RWPE2 (cell line): ENCODE data around the gene SLC24A3.

Source experiments
- ATAC-seq: fragments of 200-7000 bp; cut with Tn5 transposase; 3 replicates; pipeline ENCODE4 v1.9.1; 2021; ENCODE audit warnings: low read depth
- DNase-seq: peaks from one replicate; pipeline ENCODE4 v3.0.0-alpha.2; 2020; ENCODE audit warnings: low spot score
- H3K27ac ChIP-seq: fragments of 450-650 bp; 2 replicates; pipeline ENCODE4 v1.5.1; 2017; ENCODE audit warnings: mild to moderate bottlenecking; ENCODE audit not compliant: poor library complexity, severe bottlenecking
- H3K27me3 ChIP-seq: fragments of 250-450 bp; sonication (Bioruptor Pico); 2 replicates; pipeline ENCODE4 v1.5.1; 2021; ENCODE audit warnings: mild to moderate bottlenecking, moderate library complexity; ENCODE audit not compliant: insufficient read depth, poor library complexity, severe bottlenecking
- H3K36me3 ChIP-seq: fragments of 250-450 bp; sonication (Bioruptor Pico); 2 replicates; pipeline ENCODE4 v1.5.1; 2020; ENCODE audit warnings: low read depth, mild to moderate bottlenecking, moderate library complexity
- H3K4me1 ChIP-seq: fragments of 250-450 bp; sonication (Bioruptor Pico); 2 replicates; pipeline ENCODE4 v1.5.1; 2021; ENCODE audit warnings: mild to moderate bottlenecking, moderate library complexity; ENCODE audit not compliant: insufficient read depth, poor library complexity, severe bottlenecking
- H3K4me3 ChIP-seq: fragments of 250-450 bp; sonication (Bioruptor Pico); 2 replicates; pipeline ENCODE4 v1.5.1; 2021; ENCODE audit warnings: mild to moderate bottlenecking, moderate library complexity; ENCODE audit not compliant: severe bottlenecking
- H3K9me3 ChIP-seq: fragments of 250-450 bp; sonication (Bioruptor Pico); 2 replicates; pipeline ENCODE4 v1.5.1; 2021; ENCODE audit warnings: mild to moderate bottlenecking, moderate library complexity; ENCODE audit not compliant: severe bottlenecking
- TF ChIP-seq, protein P1 (sequence below): fragments of 450-650 bp; IDR thresholded peaks from one replicate; pipeline ENCODE4 v1.5.1; 2017; ENCODE audit warnings: mild to moderate bottlenecking, moderate library complexity; ENCODE audit not compliant: poor library complexity, severe bottlenecking

SLC24A3 gene

DNA sequence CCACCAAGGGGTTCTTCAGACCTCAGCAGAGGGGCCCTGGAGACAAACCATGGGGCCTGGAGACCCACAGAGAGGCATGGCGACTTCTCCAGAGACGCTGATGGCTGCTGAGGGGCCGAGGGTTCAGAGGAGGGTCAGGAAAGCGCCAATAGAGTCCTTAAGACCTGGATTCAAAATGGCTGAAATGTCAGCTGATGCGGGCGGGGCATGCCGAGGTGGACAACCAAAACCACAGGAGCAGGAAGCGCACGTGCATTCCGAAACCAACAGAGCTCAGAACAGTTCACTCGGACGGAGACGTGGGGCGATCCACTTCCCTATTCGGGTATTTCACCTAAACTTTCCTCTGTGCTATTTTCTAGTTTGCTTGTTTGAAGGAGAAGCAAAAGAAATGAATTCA is 445.7 kb downstream of the SLC24A3 start:
- no peak for ATAC-seq
- DNase-seq, result no peak
- peaks cover 40% of the 10 kb centered on the region for H3K27me3 ChIP-seq
- H3K9me3 ChIP-seq, result no peaks in the 10 kb centered on the region
- H3K36me3 ChIP-seq, result no peaks in the 10 kb centered on the region
- no peak overlapping the region for H3K27ac ChIP-seq
- H3K4me1 ChIP-seq, result no peaks in the 10 kb centered on the region
- TF ChIP-seq, protein P1, sequence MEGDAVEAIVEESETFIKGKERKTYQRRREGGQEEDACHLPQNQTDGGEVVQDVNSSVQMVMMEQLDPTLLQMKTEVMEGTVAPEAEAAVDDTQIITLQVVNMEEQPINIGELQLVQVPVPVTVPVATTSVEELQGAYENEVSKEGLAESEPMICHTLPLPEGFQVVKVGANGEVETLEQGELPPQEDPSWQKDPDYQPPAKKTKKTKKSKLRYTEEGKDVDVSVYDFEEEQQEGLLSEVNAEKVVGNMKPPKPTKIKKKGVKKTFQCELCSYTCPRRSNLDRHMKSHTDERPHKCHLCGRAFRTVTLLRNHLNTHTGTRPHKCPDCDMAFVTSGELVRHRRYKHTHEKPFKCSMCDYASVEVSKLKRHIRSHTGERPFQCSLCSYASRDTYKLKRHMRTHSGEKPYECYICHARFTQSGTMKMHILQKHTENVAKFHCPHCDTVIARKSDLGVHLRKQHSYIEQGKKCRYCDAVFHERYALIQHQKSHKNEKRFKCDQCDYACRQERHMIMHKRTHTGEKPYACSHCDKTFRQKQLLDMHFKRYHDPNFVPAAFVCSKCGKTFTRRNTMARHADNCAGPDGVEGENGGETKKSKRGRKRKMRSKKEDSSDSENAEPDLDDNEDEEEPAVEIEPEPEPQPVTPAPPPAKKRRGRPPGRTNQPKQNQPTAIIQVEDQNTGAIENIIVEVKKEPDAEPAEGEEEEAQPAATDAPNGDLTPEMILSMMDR, result no peak
- no peak overlapping the region for H3K4me3 ChIP-seq

DNA sequence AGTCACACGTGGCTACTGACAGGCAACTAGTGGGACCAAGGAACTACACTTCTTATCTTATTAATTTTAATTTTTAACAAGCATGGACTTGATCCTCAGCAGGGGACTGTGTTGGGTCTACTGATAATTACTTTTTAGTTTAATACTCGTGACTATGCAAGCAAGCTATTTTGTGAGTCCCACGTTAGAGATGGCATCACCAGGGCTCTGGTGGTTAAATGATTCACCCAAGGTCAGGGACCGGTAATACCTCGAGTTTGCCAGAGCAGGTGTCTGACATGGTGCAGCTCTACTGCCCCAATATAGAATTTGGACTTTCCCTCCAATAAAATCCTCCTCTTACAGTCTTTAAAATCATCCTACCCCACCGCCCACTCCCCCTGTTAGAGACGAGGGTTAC is 447.0 kb downstream of the SLC24A3 start:
- H3K4me3 ChIP-seq, result no peak overlapping the region
- no peak for DNase-seq
- no peaks in the 10 kb centered on the region for H3K9me3 ChIP-seq
- no peak overlapping the region for H3K27ac ChIP-seq
- 0 out of 3 replicates have a peak, but pooled peaks have one; percentile 34 for ATAC-seq
- H3K27me3 ChIP-seq, result peaks cover 49% of the 10 kb centered on the region
- TF ChIP-seq, protein P1, result no peak
- no peaks in the 10 kb centered on the region for H3K4me1 ChIP-seq
- no peaks in the 10 kb centered on the region for H3K36me3 ChIP-seq

DNA sequence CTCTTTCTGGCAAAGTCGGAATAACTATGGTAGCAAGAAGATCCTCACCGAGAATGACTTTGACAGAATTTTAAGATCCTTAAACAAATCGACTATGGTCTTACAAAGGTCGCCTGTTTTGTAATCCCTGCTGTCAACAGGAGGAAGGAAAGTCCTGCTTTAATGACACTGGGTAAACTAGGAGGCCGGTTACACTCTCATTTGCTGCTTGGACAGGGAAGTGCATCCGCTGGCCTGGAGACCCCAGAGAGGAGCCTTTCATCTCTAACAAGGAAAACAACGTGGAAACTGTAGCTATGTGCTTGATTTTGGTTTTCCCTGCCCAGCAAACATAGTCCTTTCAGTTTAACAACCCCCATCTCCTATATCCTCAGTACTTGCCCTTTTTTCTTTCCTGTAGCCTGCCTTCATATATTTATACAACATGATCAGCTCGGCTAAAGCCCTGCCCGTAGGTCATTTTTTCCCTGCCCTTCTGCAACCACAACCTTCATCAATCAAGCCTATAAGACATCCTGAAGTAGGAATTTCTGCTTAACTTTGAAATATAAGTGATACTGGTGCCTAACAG is 448.5 kb downstream of the SLC24A3 start:
- no peak for ATAC-seq
- DNase-seq, result no peak
- Histone ChIP-seq H3K4me1 (no peaks in the 10 kb centered on the region), H3K4me3 (no peak overlapping the region), H3K36me3 (no peaks in the 10 kb centered on the region), H3K27me3 (peaks cover 48% of the 10 kb centered on the region), H3K9me3 (no peaks in the 10 kb centered on the region), H3K27ac (no peak overlapping the region)
- TF ChIP-seq, protein P1, result no peak

DNA sequence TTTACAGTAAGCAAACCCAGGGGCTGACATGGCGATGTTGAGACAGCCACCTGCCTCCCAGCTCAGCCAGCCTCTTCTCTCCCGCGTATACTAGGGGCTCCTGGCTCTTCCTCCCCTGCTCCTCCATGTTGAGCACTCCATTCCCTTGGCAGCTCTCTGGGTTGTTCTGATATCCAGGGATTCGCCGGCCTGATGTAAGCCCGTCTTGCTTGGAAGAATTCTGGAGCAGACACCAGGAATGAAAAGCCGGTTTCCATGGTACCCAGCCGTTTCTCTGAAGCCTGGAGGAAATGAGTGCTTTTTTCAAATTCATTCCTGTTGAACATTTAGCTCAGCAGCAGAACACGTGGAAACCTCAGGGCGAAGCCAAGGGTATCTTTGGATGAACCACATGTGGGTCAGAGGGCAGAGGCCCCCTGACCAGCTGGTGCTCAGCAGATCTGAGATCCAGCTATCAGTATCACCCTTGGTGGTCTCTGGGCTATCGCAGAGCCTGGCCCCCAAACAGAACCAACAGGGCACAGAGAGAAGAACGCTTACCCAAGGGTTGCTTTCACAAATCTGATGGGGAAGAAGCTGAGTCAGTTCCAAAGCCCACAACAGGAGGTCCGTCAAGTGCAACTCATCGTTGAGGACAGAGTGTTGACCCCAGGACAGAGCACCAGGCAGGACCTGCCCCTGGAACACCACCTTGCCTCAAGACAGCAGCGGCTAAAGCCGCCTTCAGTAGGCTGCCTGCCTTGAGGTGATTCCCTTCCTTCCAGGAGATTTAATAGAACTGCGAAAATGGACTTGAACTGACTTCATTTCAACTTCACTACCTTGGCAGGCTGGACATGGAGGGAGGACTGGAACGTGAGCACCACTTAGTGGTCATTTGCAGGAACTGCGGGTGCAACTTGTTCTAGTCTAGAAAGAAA is 449.5 kb downstream of the SLC24A3 start:
- DNase-seq (no peak), ATAC-seq (peak; percentile 71)
- Histone ChIP-seq H3K4me1 (no peaks in the 10 kb centered on the region), H3K36me3 (no peaks in the 10 kb centered on the region), H3K27ac (no peak overlapping the region), H3K27me3 (peaks cover 41% of the 10 kb centered on the region), H3K9me3 (no peaks in the 10 kb centered on the region), H3K4me3 (no peak overlapping the region)
- TF ChIP-seq, protein P1, result peak; percentile 99

DNA sequence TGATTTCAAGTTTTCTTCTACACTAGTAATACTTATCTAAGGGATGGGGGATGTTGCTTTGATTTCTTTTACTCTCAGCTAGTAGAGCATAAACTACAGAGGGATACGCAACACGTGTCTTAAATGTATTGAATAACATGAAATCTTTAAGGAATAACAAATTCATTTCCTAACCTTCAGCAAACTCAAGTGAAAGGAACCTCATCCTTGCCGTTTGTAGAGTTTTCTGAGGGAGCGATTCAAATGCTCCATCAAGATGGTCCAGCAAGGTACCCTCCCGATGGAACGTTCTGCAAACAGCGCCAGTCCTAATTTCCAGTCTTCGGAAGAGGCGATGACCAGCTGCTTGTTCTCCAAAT is 450.2 kb downstream of the SLC24A3 start:
- Histone ChIP-seq H3K27me3 (peaks cover 35% of the 10 kb centered on the region), H3K27ac (no peak overlapping the region), H3K36me3 (no peaks in the 10 kb centered on the region), H3K4me3 (no peak overlapping the region), H3K9me3 (no peaks in the 10 kb centered on the region), H3K4me1 (no peaks in the 10 kb centered on the region)
- ATAC-seq (no peak), DNase-seq (no peak)
- TF ChIP-seq, protein P1, result peak; percentile 85
